Activated CD8-positive, alpha-beta memory T cell treated with anti-CD3 and anti-CD28 coated beads for 36 hours (primary cell): ENCODE measurements around the gene CLDN20. TPM values are rescaled to one million over a fixed set of nuclear protein-coding genes. Genes with fewer than 3 reads are reported as not detected.

Source experiments
- CTCF ChIA-PET: fragments of 350-600 bp; sonication (Branson Sonifier 250); formaldehyde crosslinking; loops from one replicate; lab custom pipeline; 2021; ENCODE audit warnings: antibody characterized with exemption; lab: Charles Lee
- POLR2A ChIA-PET: fragments of 350-600 bp; sonication (Branson Sonifier 250); formaldehyde crosslinking; loops from one replicate; lab custom pipeline; 2021; ENCODE audit warnings: antibody characterized with exemption; lab: Charles Lee
- total RNA-seq, 2 experiments: library from RNA; stranded (reverse); gene quantifications; one replicate each; pipeline ENCODE4 v1.2.3, GENCODE V29; 2021

The CLDN20 gene
- total RNA-seq, 2 experiments from 2014 or later: not detected

GRCh38 chr6:155325700-155326516 is 62.1 kb downstream of the CLDN20 start:
- ChIA-PET CTCF (no interaction called here), POLR2A (no interaction called here)

Other genes with a start within 250 kb of the CLDN20 start
- gene TFB1M, start 50.5 kb downstream of the CLDN20 start, total RNA-seq: 10 to 100 TPM; 45.0 to 46.3 TPM
- not detected for gene NOX3, start 191.8 kb downstream of the CLDN20 start, total RNA-seq